ENCODE data around the gene GCHFR.

- TF ChIP-seq CTCF (conservative IDR thresholded peaks at IDR 0.05; ENCODE audit: low read depth, low read length) (no peak), EZH2 (IDR thresholded peaks at IDR 0.05; ENCODE audit: borderline replicate concordance, low read depth, low read length, poor library complexity, severe bottlenecking) (no peak)
Measured at GRCh38 chr15:40723919-40724318, 39.9 kb upstream of the GCHFR start.
